T-cell (primary cell): ENCODE measurements around the gene SLC1A5. TPM values are rescaled to one million over a fixed set of nuclear protein-coding genes. Genes with fewer than 3 reads are reported as not detected.

ENCODE experiments used
- ATAC-seq, 4 experiments: fragments of 200-7000 bp in 3 of 4; fragments of 150-1000 bp in 1 of 4; cut with Tn5 transposase; replicated peaks in 1 of 4; 1 replicate in 3 of 4; 2 replicates in 1 of 4; pipeline ENCODE4 v1.10.0; 2021; ENCODE audit warnings: moderate library complexity in 3 of 4, mild to moderate bottlenecking in 2 of 4, moderate number of reproducible peaks in 1 of 4
- CTCF ChIA-PET, 2 donors: fragments of 300-600 bp; sonication (Branson Sonifier 250); formaldehyde crosslinking; loops; one replicate each; lab custom pipeline; 2022; ENCODE audit warnings: antibody characterized with exemption in 2 of 2; lab: Charles Lee
- POLR2A ChIA-PET, 2 donors: fragments of 300-600 bp; sonication (Branson Sonifier 250); formaldehyde crosslinking; loops; one replicate each; lab custom pipeline; 2022; ENCODE audit warnings: antibody characterized with exemption in 2 of 2; lab: Charles Lee
- DNase-seq, 35 experiments: peaks; one replicate each; pipeline versions ENCODE4 v3.0.0 to v3.0.0-alpha.2; 2013 to 2023
- H3K27ac ChIP-seq: one replicate; pipeline ENCODE4 v1.5.1; 2013; ENCODE audit warnings: low read length
- H3K27me3 ChIP-seq, 2 experiments: replicated peaks in 1 of 2; 1 replicate in 1 of 2; 2 replicates in 1 of 2; pipeline versions ENCODE4 v1.6.1 to v1.7.0; 2013; ENCODE audit warnings: low read length in 1 of 2, mixed read lengths in 1 of 2; ENCODE audit not compliant: control insufficient read depth in 2 of 2, insufficient read depth in 2 of 2; ENCODE audit errors: extremely low read depth in 1 of 2
- H3K36me3 ChIP-seq, 2 donors: 1 replicate in 1 of 2; 2 replicates in 1 of 2; pipeline versions ENCODE4 v1.6.1 to v1.7.0; 2013; ENCODE audit warnings: low read length in 1 of 2; ENCODE audit not compliant: control insufficient read depth in 2 of 2, insufficient read depth in 1 of 2; ENCODE audit errors: extremely low read depth in 1 of 2
- H3K4me1 ChIP-seq, 2 experiments: 1 replicate in 1 of 2; 2 replicates in 1 of 2; pipeline versions ENCODE4 v1.6.1 to v1.7.0; 2013; ENCODE audit warnings: low read length in 2 of 2, mixed read lengths in 1 of 2; ENCODE audit not compliant: insufficient read depth in 2 of 2, control insufficient read depth in 1 of 2; ENCODE audit errors: extremely low read depth in 1 of 2
- H3K4me3 ChIP-seq, 2 donors: 1 replicate in 1 of 2; 2 replicates in 1 of 2; pipeline versions ENCODE4 v1.5.1 to v1.7.0; 2013; ENCODE audit warnings: mild to moderate bottlenecking in 2 of 2, low read length in 1 of 2, moderate library complexity in 1 of 2; ENCODE audit not compliant: control insufficient read depth in 1 of 2; ENCODE audit errors: extremely low read depth in 1 of 2
- H3K9me3 ChIP-seq: 2 replicates; pipeline ENCODE4 v1.7.0; 2013
- H3K27ac Mint-ChIP-seq, 2 donors: one replicate each; pipeline ENCODE4 v1.8.0; 2020 to 2021; ENCODE audit warnings: mild to moderate bottlenecking in 2 of 2, mixed read lengths in 2 of 2
- H3K27me3 Mint-ChIP-seq, 2 donors: one replicate each; pipeline ENCODE4 v1.8.0; 2021 to 2022; ENCODE audit warnings: mixed read lengths in 2 of 2
- H3K36me3 Mint-ChIP-seq: one replicate; pipeline ENCODE4 v1.8.0; 2021; ENCODE audit warnings: mixed read lengths
- H3K4me1 Mint-ChIP-seq, 3 donors: one replicate each; pipeline ENCODE4 v1.8.0; 2020 to 2022; ENCODE audit warnings: mixed read lengths in 3 of 3, mild to moderate bottlenecking in 1 of 3
- H3K4me3 Mint-ChIP-seq, 3 donors: one replicate each; pipeline ENCODE4 v1.8.0; 2020 to 2022; ENCODE audit warnings: mild to moderate bottlenecking in 3 of 3, mixed read lengths in 3 of 3, moderate library complexity in 3 of 3
- H3K9me3 Mint-ChIP-seq, 3 donors: one replicate each; pipeline ENCODE4 v1.8.0; 2020 to 2022; ENCODE audit warnings: mixed read lengths in 3 of 3
- WGBS: methylation state at CpG from one replicate; pipeline ENCODE4 v1.1.5; 2013; ENCODE audit warnings: missing lambda C conversion rate; ENCODE audit not compliant: insufficient coverage; 5-methylcytosine and 5-hydroxymethylcytosine counted together
- total RNA-seq, 35 experiments: library from RNA in 6 of 35; stranded (reverse) in 6 of 35; fragments of 120-200 nt in 1 of 35; gene quantifications; one replicate each; pipeline versions ENCODE4 v1.2.1 to v1.2.4 and lab custom pipeline; 2013 to 2026

Gene SLC1A5
- total RNA-seq, 5 donors from 2014 or later (not counting 1 experiment from before 2014, with no cell fraction given): 7.6 to 50.5 (median 47.7) TPM

DNA sequence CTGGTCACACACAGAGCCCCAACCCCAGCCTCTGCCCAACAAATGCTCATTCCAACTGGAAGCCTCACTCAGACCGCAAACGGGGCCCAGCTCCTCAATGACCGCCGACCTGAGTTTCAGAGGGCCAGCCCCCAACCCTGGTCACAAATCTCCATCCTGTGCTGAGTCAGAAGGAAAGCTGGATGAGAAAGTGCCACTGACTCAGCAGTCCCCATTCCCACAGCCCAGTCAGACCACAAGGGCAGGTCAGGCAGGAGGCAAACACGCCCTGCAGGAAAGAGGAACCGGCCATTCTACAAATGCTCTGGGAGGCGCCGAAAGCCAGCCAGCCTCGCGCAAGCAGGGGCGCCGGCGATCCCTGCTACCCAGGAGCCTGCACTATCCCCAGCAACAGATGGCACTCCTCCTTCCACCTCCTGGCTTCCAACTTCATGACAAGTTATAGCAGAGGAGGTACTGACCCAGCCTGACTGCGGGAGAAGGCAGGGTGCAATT is 57.3 kb downstream of the SLC1A5 start:
- WGBS: 68% methylated on average over 11 of the region's 14 CpGs
- Mint-ChIP-seq H3K4me1 (peaks cover 8 to 23% (median 16%) of the 10 kb centered on the region in 3 donors), H3K36me3 (peaks cover 32% of the 10 kb centered on the region), H3K27ac (no peak overlapping the region), H3K9me3 (no peaks in the 10 kb centered on the region), H3K4me3 (no peak overlapping the region), H3K27me3 (no peaks in the 10 kb centered on the region)
- no peak for DNase-seq
- ChIA-PET POLR2A (no interaction called here), CTCF (interaction anchor here (0.5 to 3.5 kb wide), 2 partner anchors 16 to 17 kb away, joined by 6 to 19 read pairs; partner anchors contain the start of gene PRKD2 (in 1 of the 2))
- Histone ChIP-seq H3K4me3 (no peak overlapping the region), H3K4me1 (peaks cover 0 to 13% of the 10 kb centered on the region in 2 experiments), H3K36me3 (peaks cover 12 to 88% of the 10 kb centered on the region in 2 donors), H3K27ac (no peak overlapping the region), H3K27me3 (no peaks in the 10 kb centered on the region), H3K9me3 (no peaks in the 10 kb centered on the region)
- ATAC-seq: no peak

DNA sequence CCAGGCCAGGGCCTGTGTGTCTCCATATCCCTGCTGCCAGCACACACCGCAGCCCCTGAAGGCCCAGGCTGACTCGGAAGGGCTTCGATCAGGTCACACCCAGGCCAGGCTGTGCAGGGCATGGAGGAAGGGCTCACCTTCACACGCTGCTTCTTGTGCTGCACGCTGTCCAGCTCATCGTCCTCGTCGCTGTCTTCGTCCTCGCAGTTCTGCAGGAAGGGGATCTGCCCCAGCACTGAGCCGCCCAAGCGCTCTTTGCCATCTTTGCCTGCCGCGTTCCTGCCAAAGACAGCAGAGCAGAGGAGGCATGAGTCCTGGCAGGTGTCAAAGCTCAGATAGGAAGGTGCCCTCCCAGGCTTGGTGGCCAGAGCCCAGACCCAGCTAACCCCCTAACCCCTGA is 57.8 kb downstream of the SLC1A5 start:
- CTCF ChIA-PET: interaction anchor here (0.5 to 3.5 kb wide), 2 partner anchors 16 to 17 kb away, joined by 6 to 19 read pairs; partner anchors contain the start of gene PRKD2 (in 1 of the 2)
- Histone ChIP-seq H3K27ac (no peak overlapping the region), H3K27me3 (no peaks in the 10 kb centered on the region), H3K4me1 (peaks cover 0 to 13% of the 10 kb centered on the region in 2 experiments), H3K9me3 (no peaks in the 10 kb centered on the region), H3K4me3 (no peak overlapping the region), H3K36me3 (peaks cover 12 to 93% of the 10 kb centered on the region in 2 donors)
- DNase-seq: no peak
- POLR2A ChIA-PET: no interaction called here
- WGBS: 95% methylated on average over 12 of the region's 14 CpGs
- Mint-ChIP-seq H3K27me3 (no peaks in the 10 kb centered on the region), H3K4me3 (no peak overlapping the region), H3K27ac (no peak overlapping the region), H3K4me1 (peaks cover 8 to 23% (median 16%) of the 10 kb centered on the region in 3 donors), H3K9me3 (no peaks in the 10 kb centered on the region), H3K36me3 (peaks cover 36% of the 10 kb centered on the region)
- ATAC-seq: no peak

- peaks cover 37% of the 10 kb centered on the region for H3K36me3 Mint-ChIP-seq
- no peak overlapping the region for H3K27ac Mint-ChIP-seq
- WGBS: 94% methylated on average over 6 of the region's 9 CpGs
- H3K27me3 Mint-ChIP-seq: no peaks in the 10 kb centered on the region
- Histone ChIP-seq H3K27ac (no peak overlapping the region), H3K4me3 (no peak overlapping the region), H3K4me1 (peaks cover 0 to 13% of the 10 kb centered on the region in 2 experiments), H3K9me3 (no peaks in the 10 kb centered on the region), H3K27me3 (no peaks in the 10 kb centered on the region), H3K36me3 (peaks cover 12 to 94% of the 10 kb centered on the region in 2 donors)
- H3K9me3 Mint-ChIP-seq: no peaks in the 10 kb centered on the region
- no peak for DNase-seq
- ChIA-PET CTCF (interaction anchor here (1.7 to 3.5 kb wide), 3 partner anchors 15 to 27 kb away, joined by 3 to 23 read pairs (median 19); partner anchors contain the start of gene PRKD2 (in 1 of the 2)), POLR2A (no interaction called here)
- H3K4me3 Mint-ChIP-seq: no peak overlapping the region
- ATAC-seq: no peak
- H3K4me1 Mint-ChIP-seq: peaks cover 8 to 23% (median 16%) of the 10 kb centered on the region in 3 donors
These were observed 58.2 kb downstream of the SLC1A5 start for GRCh38 chr19:46730187-46730586.

DNA sequence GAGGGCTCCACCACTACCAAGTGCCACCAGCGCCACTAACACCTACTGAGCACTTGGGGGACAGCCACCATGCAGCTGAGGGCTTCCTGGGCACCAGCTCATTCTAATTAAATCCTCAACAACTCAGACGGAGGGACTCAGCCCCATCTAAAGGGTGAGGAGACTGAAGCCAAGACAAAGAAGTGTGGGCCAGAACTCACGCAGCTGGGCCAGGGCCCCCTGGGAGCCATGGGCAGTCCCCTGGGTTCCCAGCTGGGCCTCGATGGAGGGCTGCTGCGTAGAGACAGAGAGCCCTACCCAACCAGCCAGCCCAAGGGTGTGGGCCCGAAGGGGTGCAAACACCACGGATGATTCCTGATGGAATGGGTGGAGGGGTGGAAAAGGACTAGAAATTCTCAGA is 58.7 kb downstream of the SLC1A5 start:
- Mint-ChIP-seq H3K27me3 (no peaks in the 10 kb centered on the region), H3K36me3 (peaks cover 37% of the 10 kb centered on the region), H3K4me1 (peaks cover 8 to 23% (median 16%) of the 10 kb centered on the region in 3 donors), H3K4me3 (no peak overlapping the region), H3K27ac (no peak overlapping the region), H3K9me3 (no peaks in the 10 kb centered on the region)
- DNase-seq: no peak
- POLR2A ChIA-PET: no interaction called here
- no peak for ATAC-seq
- WGBS: 100% methylated on average over 4 of the region's 7 CpGs
- H3K27me3 ChIP-seq: no peaks in the 10 kb centered on the region
- peaks cover 0 to 13% of the 10 kb centered on the region in 2 experiments for H3K4me1 ChIP-seq
- H3K36me3 ChIP-seq: peaks cover 13 to 96% of the 10 kb centered on the region in 2 donors
- no peaks in the 10 kb centered on the region for H3K9me3 ChIP-seq
- no peak overlapping the region for H3K27ac ChIP-seq
- CTCF ChIA-PET: interaction anchor here (0.7 to 3.5 kb wide), 7 partner anchors 11 to 864 kb away, joined by 3 to 23 read pairs (median 3); partner anchors contain the start of gene PRKD2 (in 1 of the 2)
- H3K4me3 ChIP-seq: no peak overlapping the region

DNA sequence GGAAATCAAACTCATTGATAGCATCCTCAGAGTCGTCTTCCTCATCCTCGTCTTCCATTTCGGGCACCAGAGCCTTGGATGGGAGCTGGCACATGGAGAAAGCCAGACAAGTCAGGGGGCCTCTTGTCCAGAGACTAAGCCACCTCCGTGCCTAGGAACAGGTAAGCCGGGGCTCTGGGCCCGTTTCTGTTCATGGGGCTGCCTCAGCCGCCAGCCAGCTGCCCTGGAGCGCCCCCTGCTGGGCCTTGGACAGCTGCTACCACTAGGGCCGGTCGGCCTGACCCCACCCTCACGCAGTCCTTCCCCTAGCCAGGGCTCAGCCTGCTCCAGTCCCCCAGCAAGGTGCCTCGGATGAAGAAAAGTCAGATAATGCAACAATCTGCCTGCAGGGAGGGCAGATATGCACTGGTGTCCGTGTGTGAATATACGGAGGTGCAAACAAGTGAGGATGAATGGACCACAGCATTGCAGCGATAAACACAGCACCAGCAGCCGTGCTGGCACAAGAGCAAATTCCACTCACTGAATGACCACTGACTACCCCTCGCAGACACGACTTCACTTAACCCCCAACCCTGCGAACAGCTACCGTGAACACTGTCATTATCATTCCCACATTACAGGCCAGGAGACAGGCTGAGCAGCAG is 59.6 kb downstream of the SLC1A5 start:
- ChIA-PET POLR2A (interaction anchor here (0.6 kb wide), 2 partner anchors 131 to 144 kb away, joined by 4 to 5 read pairs; no protein-coding TSS in a partner anchor), CTCF (interaction anchor here (0.5 to 3.5 kb wide), 14 partner anchors 8 to 865 kb away, joined by 3 to 23 read pairs (median 3); partner anchors contain the start of gene PRKD2 (in 1 of the 2))
- Mint-ChIP-seq H3K27me3 (no peaks in the 10 kb centered on the region), H3K9me3 (no peaks in the 10 kb centered on the region), H3K4me3 (no peak overlapping the region), H3K4me1 (peaks cover 8 to 23% (median 16%) of the 10 kb centered on the region in 3 donors), H3K27ac (peak overlapping the region in 1 of 2 donors; percentile 44), H3K36me3 (peaks cover 39% of the 10 kb centered on the region)
- DNase-seq (peak; percentile 51 to 91 (median 76)), ATAC-seq (peak; percentile 86 to 94 (median 91))
- Histone ChIP-seq H3K27ac (no peak overlapping the region), H3K4me3 (no peak overlapping the region), H3K4me1 (peaks cover 0 to 13% of the 10 kb centered on the region in 2 experiments), H3K27me3 (no peaks in the 10 kb centered on the region), H3K36me3 (peaks cover 17 to 98% of the 10 kb centered on the region in 2 donors), H3K9me3 (no peaks in the 10 kb centered on the region)
- WGBS: 90% methylated on average over 10 of the region's 20 CpGs

DNA sequence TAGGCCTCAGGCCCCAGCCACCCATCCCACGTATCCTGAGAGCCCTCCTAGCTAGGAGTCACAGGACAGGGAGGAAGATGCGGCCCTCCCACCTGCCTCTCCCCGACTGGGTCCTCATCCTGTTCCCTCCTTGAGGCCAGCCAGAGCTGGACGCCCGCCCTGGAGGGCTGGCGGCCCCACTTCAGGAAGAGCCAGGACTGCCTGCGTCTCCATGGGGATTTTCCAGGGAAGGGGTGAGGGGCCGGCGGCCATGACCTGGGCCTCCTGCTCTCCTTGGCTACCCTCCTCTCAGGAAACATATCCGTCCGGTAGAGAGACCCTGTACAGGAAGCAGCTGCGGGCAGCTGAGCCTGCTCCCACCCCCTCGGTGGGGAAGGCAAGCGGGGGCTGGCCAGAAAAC is 60.2 kb downstream of the SLC1A5 start:
- peaks cover 0 to 19% of the 10 kb centered on the region in 2 experiments for H3K4me1 ChIP-seq
- H3K36me3 ChIP-seq: peaks cover 18 to 98% of the 10 kb centered on the region in 2 donors
- no peaks in the 10 kb centered on the region for H3K9me3 ChIP-seq
- H3K27ac ChIP-seq: no peak overlapping the region
- Mint-ChIP-seq H3K27me3 (no peaks in the 10 kb centered on the region), H3K4me3 (no peak overlapping the region), H3K27ac (no peak overlapping the region), H3K9me3 (no peaks in the 10 kb centered on the region), H3K36me3 (peaks cover 36% of the 10 kb centered on the region), H3K4me1 (peaks cover 9 to 23% (median 20%) of the 10 kb centered on the region in 3 donors)
- WGBS: 85% methylated on average over 7 of the region's 14 CpGs
- H3K27me3 ChIP-seq: no peaks in the 10 kb centered on the region
- ATAC-seq: no peak
- ChIA-PET POLR2A (interaction anchor here in 1 of 2 donors (0.6 kb wide), 1 partner anchor 131 kb away, joined by 4 read pairs; no protein-coding TSS in a partner anchor), CTCF (interaction anchor here (0.5 to 3.5 kb wide), 12 partner anchors 9 to 391 kb away, joined by 3 to 23 read pairs (median 4); partner anchors contain the start of gene PRKD2 (in 1 of the 2))
- H3K4me3 ChIP-seq: no peak overlapping the region
- DNase-seq: no peak
